Erythroblast (primary cell): ENCODE measurements around the gene KIRREL3.

Source experiments
- GATA1 ChIP-seq: IDR thresholded peaks from 2 replicates; pipeline ENCODE4 v1.6.1; 2011; ENCODE audit warnings: low read depth, mild to moderate bottlenecking, control low read depth, low read length, moderate library complexity
- POLR2A ChIP-seq: IDR thresholded peaks from 2 replicates; pipeline ENCODE4 v1.6.1; 2011; ENCODE audit warnings: mild to moderate bottlenecking, low read length

DNA sequence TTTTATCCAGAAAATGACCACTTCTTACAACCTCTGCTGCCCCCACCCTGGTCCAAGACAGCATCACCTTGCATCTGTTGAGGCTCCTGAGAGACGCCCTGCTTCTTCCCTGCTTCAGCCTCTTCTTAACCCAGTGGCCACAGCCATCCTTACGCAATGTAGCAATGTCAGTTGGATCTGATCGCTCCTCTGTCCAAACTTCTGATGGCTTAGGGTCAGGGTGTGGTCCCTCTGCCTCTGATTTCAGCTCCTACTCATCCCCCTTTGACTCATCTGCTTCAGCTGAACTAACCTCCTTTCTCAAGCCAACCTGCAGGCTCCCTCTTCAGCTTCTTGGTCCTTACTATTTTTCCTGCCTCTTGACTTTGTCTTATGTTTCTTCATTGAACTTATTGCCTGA, 280.8 kb downstream of the KIRREL3 start:
- TF ChIP-seq POLR2A: no peak
- no peak for TF ChIP-seq GATA1
